Measurements from ENCODE around the gene KIAA1217.
A peak's percentile ranks its signal among the peaks of the same experiment; 100 is the strongest.

KIAA1217 gene

GRCh38 chr10:24406809-24407483 is 198.0 kb downstream of the KIAA1217 start:
- DNase-seq (ENCODE audit: low read depth in 2 of 2) = no peak

GRCh38 chr10:24407928-24408327 is 199.0 kb downstream of the KIAA1217 start:
- DNase-seq (ENCODE audit: low read depth in 2 of 2) = no peak

GRCh38 chr10:24408365-24408764 is 199.4 kb downstream of the KIAA1217 start:
- DNase-seq (ENCODE audit: low read depth in 2 of 2) = no peak

DNA sequence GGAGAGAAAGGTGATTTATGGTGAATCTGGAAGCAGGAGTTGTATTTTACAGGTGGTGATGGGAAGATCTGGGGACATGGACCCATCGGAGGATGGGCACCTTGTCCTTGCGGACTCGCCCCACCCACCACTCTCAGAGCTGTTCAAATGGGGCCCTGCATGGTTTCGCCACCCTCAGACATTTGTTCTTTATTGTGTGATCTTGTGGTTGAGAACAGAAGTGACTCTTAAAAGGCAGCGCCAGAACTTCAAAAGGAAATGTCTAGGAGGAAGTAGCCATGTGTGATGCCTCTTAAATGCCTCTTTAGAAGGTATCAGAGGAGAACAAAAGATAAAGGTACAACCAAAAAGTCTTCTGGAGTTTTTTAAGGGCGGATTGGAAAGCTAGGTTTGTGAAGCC is 205.7 kb downstream of the KIAA1217 start:
- no peak for DNase-seq (ENCODE audit: low read depth in 2 of 2)

DNA sequence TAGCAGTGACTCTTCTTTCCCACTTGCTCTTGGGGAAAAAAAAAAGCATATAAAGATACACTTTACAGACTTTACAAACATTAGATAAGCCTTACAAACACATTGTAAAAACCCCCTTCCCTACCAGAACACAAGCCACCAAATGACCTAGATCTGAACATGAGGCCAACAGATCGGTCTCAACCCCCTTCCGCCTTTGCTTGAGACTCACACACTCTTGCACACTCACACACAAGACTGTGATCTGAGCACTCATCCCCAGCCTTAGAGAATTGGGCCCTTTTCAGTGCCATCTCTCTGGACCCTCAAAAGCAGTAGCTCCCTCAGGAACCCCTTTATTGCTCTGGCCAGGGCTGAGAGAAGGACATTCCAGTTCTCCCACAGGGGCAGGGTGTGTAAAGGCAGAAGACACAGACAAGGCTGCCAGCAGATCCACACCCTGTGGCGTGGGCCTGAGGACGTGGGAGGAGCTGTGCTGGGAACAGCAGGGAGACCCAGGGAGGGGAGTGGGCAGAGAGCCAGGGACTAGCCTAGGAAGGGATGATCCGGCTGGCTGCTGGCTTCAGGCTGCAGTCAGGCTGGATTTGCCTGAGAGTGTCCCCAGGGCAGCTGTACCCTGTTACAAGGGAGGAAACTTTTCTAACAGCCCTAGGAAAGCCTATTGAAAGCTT is 206.7 kb downstream of the KIAA1217 start:
- DNase-seq (ENCODE audit: low read depth in 2 of 2) = no peak

- DNase-seq (ENCODE audit: low read depth in 2 of 2) = no peak
Observed at GRCh38 chr10:24416248-24416647, 207.3 kb downstream of the KIAA1217 start.

- no peak for DNase-seq (ENCODE audit: low read depth in 2 of 2)
Observed at GRCh38 chr10:24417053-24417452, 208.1 kb downstream of the KIAA1217 start.

- no peak for DNase-seq (ENCODE audit: low read depth in 2 of 2)
Observed at GRCh38 chr10:24418532-24418931, 209.6 kb downstream of the KIAA1217 start.

DNA sequence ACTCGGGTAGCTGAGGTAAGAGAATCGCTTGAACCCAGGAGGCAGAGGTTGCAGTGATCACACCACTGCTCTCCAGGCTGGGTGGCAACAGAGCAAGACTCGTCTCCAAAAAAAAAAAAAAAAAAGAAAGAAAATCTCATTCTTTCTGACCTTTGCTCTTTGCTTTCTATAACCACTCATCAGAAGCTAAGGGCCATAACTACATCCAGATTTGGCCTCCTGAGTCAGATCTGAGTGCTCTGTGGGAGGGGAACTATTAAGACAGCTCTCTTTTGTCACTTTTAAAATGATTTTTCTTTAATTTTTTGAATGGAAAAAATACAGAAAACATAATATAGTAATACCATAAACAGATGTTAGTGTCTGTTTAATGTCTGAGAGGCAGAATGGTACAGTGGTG is 210.1 kb downstream of the KIAA1217 start:
- DNase-seq (ENCODE audit: low read depth in 2 of 2) = no peak

DNA sequence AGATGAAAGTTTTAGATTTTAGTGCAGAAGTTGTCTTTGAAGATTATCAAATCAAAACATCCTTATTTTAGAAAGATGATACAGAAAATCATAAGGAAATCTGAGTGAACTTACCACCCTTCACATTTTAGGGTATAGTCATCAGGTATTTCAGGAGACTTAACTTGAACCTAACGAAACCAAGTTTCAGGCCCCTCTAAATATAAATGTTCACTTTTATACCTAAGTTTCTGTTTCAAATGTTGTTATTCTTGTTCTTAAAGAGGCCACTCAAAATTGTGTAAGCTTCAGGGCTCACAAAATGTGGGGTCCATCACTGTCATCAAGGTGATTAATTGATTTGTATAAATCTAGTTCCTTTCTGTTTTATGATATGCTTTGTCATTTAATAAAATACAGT is 216.2 kb downstream of the KIAA1217 start:
- no peak for DNase-seq (ENCODE audit: low read depth in 2 of 2)

DNA sequence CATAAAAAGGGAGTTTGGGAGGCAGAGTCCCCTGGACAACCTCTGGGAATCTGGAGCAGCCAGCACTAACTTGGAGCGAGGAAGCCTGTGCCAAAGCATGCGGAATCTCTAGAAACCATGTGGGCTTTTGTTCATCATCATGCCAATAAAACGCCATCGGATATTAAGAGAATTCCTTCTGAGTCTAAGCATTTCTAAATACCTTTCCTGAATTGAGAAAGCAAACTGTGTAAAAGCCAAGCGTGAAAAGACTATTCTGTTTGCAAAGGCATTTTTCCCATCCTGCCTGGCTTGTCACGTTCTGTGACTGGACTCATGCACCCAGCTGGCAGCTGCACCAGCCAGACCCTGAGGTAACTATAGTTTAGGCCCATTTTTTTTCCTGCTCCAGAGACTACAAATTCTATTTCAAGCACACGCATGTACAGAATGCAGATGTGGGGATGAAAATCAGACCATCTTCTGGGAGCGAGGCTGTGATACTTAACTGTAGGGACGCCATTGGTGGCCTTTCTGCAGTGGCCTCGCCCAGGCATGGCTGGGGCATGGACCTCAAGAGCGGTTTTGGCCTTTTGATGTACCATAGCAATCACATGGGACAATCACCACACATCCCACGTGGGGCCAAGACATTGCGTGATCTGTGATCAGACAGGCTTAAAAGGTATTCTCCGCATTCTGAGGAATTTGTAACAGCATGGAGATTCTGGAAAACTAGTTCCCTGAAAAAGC is 218.9 kb downstream of the KIAA1217 start:
- no peak for DNase-seq (ENCODE audit: low read depth in 2 of 2)

DNA sequence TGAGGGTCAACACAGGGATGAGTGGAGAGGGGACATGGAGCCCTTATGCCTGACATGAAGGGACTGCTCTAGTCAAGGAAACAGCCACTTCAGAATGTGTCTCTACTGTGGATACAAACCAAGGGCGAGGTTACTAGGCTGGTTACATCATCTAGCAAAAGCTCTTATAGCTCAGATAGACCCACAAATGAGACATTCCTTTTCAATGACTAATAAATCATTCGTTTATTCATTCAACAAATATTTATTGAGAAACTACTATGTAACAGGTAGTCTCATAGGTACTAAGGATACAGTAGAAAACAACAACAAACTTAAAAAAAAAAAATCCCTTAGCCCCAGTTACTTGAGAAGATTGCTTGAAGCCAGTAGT is 219.5 kb downstream of the KIAA1217 start:
- DNase-seq (ENCODE audit: low read depth in 2 of 2) = no peak

DNA sequence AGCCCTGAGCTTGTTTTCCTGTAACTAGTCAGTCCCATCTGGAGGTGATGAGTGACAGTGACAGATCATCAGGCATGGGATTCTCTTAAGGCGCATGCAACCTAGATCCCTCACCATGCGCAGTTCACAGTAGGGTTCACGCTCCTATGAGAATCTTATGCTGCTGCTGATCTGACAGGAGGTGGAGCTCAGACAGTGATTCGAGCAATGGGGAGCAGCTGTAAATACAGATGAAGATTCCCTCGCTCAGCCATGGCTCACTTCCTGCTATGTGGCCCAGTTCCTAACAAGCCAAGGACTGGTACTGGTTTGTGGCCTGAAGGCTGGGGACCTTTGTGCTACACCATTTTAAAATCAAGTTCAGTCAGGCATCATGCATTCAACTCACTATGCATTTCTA is 221.7 kb downstream of the KIAA1217 start:
- DNase-seq (ENCODE audit: low read depth in 2 of 2) = no peak

DNA sequence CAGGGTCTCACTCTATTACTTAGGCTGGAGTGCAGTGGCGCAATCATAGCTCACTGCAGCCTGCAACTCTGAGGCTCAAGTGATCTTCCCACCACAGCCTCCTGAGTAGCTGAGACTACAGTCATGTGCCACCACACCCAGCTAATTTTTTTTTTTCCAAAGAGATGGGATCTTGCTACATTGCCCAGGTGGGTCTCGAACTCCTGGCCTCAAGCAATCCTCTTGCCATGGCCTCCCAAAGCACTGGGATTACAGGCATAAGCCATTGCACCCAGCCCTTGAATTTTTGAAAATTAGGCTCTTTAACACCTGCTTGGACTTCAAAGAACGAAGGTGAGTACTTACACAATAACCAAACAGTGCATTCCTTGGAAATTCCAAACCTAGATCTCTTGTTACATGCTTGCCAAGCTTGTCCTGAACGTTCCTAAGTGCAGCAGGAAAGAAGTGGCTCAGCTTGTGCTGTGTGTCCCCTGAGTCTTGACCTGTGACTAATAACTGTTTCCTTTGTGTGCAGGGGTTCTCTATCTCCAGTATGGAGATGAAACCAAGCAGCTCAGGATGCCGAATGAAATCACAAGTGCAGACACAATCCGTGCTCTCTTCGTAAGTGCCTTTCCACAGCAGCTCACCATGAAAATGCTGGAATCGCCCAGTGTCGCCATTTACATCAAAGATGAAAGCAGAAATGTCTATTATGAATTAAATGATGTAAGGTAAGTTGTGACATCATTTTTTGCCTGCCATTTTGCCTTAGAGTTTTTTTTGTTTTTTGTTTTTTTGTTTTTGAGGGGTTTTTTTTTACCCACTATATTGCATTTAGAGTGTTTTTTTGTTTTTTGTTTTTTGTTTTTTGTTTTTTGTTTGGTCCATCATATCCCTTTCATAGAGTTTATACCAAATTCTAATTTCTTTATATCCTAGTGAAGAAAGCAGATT is 223.8 kb downstream of the KIAA1217 start:
- no peak for DNase-seq (ENCODE audit: low read depth in 2 of 2)

- no peak for DNase-seq (ENCODE audit: low read depth in 2 of 2)
Observed at GRCh38 chr10:24433705-24434104, 224.8 kb downstream of the KIAA1217 start.

GRCh38 chr10:24434961-24435360 is 226.0 kb downstream of the KIAA1217 start:
- DNase-seq (ENCODE audit: low read depth in 2 of 2) = no peak

DNA sequence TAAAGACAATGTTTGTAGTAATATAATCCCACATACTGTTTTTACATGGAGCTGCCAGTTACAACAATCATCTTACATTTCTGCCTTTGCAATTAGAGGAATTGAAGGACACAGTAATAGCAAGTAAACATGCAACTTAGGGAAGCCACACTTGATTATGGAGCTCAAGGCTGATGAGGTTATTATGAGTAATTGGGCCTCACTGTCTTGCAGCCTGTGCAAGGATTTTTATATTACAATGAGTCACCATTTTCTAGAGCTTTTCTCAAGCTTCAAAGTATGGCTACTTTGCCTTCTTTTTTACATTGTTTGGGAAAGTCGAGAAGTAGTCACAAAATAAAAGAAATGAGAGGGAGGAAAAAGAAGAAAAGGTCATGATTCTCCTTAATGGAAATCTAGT is 226.4 kb downstream of the KIAA1217 start:
- DNase-seq (ENCODE audit: low read depth in 2 of 2) = no peak

GRCh38 chr10:24437302-24437701 is 228.4 kb downstream of the KIAA1217 start:
- no peak for DNase-seq (ENCODE audit: low read depth in 2 of 2)

- no peak for DNase-seq (ENCODE audit: low read depth in 2 of 2)
Observed at GRCh38 chr10:24438800-24439199, 229.9 kb downstream of the KIAA1217 start.

GRCh38 chr10:24439935-24440334 is 231.0 kb downstream of the KIAA1217 start:
- DNase-seq (ENCODE audit: low read depth in 2 of 2) = no peak

DNA sequence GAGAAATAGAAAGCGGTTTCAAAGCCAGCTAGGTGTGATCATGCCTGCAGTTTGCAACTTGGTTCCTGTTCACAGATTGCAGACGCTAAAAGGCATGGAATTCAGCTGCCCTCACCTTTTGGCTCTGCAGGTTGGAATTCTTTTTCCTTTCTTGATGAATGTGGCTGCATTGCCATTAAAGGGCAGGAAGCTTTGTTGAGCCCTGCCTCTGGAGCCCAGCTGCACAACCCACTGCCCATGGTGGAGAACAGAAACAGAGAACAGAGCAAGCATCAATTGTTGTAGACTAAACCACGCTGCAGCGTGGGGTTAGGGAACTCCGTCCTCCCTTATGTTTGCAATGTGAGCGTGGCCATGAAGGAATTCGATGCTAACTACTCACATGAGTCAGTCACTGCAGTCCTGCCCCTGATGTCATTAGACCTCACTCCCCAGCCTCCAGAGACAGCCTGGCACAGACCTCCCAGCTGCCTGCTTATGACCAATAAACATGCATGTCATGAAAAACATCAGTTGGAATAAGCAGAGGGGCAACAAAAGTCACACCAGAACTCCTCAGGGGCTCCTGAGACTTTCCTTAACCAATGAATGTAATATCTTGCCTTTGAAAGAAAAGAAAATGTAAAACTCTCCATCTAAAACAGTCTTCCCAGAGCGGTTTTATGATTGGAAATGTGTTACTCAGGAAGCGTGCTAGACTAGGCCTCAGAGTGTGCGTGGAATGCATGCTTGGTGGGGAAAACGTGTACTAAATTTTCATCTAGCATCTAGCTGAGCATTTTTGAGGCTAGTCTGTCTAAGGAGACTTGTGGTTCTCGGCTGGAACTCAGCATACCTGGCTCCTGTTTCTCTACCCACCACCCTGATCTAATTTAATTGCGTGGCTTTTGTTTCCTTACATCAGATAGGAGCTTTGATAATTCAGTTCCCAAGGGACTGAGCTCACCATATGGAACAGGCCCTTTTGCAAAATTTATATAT is 232.2 kb downstream of the KIAA1217 start:
- peak; percentile 77 to 81 for DNase-seq (ENCODE audit: low read depth in 2 of 2)

Measured in fibroblast of skin of left biceps (primary cell).